Kidney tubule cell (primary cell): ENCODE measurements around the gene SPATA21.

Source experiments
- DNase-seq: peaks from one replicate; pipeline ENCODE4 v3.0.0-alpha.2; 2018; ENCODE audit warnings: low spot score

The SPATA21 gene

GRCh38 chr1:16421201-16421600, 16.0 kb downstream of the SPATA21 start:
- DNase-seq, result no peak

GRCh38 chr1:16420424-16421118, 16.7 kb downstream of the SPATA21 start:
- DNase-seq, result peak; percentile 28

GRCh38 chr1:16418823-16419425, 18.3 kb downstream of the SPATA21 start:
- no peak for DNase-seq

GRCh38 chr1:16413191-16413590, 24.0 kb downstream of the SPATA21 start:
- no peak for DNase-seq

DNA sequence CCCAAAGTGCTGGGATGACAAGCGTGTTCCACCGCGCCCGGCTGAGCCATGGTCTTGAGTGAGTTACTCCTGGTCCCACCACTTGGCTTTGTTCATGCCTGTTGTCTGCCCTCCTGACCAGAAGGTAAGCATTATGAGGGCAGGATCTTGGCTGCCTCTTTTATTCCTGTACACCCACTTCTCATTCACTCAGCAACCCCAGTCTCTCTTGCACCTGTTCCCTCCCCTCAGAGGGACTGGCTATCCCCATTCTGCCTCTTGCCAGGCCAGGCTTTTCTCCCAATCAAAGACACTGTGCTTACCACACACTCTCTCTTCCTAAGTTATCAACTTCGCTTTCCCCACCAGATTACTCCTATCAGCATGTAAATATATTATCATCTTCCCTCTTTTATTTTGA, 26.4 kb downstream of the SPATA21 start:
- DNase-seq, result no peak

DNA sequence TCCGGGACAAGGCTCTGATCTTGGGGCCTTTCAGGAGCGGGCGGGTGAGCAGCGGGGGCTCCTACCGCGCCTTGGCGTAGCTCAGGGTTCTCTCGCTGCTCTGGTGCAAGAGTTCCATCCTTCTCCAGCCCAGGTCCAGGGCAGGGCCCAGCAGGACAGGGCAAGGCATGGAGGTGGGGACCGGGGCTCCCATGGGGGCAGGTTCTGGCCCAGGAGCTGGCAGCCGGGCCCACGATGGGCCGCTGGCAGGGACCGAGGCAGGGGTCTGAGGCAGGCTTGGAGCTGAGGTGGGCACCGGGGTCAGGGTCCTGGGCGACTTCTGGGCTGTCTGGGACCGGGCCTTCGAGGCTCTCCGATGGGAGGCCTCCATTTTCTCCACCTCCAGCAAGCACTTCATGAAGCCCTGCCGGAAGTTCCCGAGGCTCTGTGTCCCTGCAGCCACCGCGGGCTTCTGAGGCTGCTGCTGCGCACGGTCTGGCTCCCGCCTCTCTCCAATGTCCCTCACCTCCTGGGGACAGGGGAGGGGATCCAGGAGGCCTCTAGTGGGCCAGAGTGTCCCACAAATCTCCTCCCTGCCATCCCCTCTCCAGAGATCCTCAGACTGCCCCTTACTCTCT, 27.6 kb downstream of the SPATA21 start:
- no peak for DNase-seq

DNA sequence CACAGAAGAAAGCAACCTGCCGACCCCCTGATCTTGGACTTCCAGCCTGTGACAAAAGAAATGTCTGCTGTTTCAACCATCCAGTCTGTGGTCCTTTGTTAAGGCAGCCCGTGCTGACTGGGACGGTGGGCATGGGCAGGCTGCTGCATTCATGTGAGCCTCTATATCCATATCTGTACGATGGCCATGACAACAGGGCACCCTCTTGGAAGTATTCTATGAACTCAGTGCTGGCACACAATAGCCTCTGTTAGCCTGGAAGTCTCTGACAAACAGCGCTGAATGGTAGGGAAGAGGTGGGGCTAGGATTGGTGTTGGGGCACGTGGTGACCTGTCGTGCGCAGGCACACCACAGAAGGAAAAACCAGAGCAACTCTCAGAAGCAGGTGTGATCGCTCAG, 30.4 kb downstream of the SPATA21 start:
- no peak for DNase-seq

DNA sequence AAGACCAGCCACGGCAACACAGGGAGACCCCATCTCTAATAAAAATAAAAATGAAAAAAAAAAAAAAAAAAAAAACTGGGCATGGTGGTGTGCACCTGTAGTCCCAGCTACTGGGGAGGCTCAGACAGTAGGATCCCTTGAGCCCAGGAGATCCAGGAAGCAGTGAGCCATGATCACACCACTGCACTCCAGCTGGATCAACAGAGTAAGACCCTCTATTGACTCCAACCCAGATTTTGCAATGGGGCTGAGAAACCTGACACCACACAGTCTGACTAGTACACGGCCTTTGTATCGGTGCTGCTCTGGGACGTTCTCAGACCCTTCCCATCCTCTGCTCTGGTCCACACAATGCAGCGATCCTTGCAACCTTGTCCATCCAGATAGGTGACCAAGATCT, 31.8 kb downstream of the SPATA21 start:
- DNase-seq, result no peak

DNA sequence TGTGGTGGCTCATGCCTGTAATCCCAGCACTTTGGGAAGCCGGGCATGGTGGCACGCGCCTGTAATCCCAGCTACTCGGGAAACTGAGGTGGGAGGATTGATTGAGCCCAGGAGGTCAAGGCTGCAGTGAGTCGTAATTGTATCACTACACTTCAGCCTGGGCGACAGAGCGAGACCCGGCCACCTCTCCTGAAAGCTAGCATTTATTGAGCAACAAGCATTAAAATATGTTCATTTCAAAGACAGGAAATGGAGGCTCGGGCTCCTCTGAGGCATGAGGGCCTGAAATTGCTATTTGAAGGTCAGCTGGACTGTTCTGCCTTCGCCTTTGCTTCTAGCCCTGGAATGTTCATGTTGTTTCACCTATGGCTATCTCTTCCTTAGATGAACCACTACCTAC, 34.5 kb downstream of the SPATA21 start:
- DNase-seq, result peak; percentile 64

GRCh38 chr1:16398371-16398953, 38.8 kb downstream of the SPATA21 start:
- no peak for DNase-seq

- DNase-seq, result no peak
Observed at GRCh38 chr1:16397120-16397519, 40.1 kb downstream of the SPATA21 start.

- DNase-seq, result peak; percentile 42
Observed at GRCh38 chr1:16396591-16396990, 40.6 kb downstream of the SPATA21 start.

DNA sequence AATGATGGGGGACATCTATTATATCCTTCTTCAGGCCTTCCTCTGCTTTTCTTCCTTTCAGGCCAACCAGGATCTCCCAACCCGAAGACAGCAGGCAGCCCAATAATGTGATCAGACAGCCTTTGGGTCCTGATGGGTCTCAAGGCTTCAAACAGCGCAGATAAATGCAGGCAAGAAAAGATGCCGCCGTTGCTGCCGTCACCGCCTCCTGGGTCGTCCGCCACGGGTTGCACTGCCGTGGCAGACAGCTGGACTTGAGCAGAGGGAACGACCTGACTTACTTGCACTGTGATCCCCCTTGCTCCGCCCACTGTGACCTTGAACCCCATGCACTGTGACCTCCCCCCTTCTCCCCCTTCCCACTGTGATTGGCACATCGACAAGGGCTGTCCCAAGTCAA, 42.2 kb downstream of the SPATA21 start:
- no peak for DNase-seq

GRCh38 chr1:16393570-16394521, 43.4 kb downstream of the SPATA21 start:
- no peak for DNase-seq

- no peak for DNase-seq
Observed at GRCh38 chr1:16392740-16393569, 44.3 kb downstream of the SPATA21 start.

- DNase-seq, result no peak
Observed at GRCh38 chr1:16391411-16391810, 45.8 kb downstream of the SPATA21 start.

DNA sequence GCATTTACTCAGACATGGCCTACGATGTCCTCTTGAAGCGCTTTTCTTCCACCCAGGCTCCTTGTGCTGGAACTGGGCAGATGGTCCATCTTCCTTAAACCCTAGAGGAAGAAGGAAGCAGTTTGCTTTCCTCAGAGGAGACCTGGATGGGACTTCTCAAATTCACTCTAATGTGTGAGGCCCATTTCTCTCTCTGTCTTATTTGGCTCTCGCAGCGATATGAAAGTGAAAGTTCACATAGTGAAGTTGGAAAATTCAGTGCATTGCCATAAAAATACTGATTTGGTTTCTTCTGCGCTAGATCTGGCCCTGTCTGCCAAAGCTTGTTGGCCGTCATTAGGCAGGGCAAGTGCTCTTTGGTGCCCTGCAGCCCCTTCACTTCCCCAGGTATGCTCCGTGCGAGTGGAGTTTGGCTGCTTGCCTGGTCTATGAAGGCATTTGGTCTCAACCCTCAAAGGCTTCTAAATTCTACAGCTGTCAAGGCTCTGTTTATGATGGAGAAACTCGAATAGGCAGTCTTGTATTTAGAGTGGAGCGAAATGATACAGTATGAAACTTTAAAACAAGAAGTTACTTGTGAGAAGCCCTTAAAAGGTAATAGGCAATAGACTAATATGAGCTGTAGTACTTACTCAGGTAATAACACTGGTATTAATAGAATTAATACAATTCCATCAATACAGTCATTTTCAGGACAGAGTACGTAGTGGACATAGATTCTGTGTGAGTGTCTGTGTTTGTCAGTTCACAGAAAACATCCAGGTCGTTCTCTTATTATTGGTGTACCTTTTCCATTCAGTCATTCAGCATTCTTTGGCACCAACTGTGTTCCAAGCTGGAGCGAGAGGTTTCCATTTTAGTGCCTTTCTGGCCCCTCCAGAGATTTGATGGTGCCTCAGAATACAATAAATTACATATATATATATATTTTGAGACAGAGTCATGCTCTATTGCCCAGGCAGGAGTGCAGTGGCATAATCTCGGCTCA, 49.7 kb downstream of the SPATA21 start:
- no peak for DNase-seq

- peak; percentile 86 for DNase-seq
Observed at GRCh38 chr1:16386454-16387113, 50.6 kb downstream of the SPATA21 start.
